CD4-positive, alpha-beta T cell treated with Interleukin-12 subunit alpha and Interleukin-12 subunit beta, for 1 hour (primary cell): ENCODE data around the gene OR2G6.

Experiments
- DNase-seq: peaks from one replicate; pipeline ENCODE4 v3.0.0-alpha.2; 2020

OR2G6 gene

DNA sequence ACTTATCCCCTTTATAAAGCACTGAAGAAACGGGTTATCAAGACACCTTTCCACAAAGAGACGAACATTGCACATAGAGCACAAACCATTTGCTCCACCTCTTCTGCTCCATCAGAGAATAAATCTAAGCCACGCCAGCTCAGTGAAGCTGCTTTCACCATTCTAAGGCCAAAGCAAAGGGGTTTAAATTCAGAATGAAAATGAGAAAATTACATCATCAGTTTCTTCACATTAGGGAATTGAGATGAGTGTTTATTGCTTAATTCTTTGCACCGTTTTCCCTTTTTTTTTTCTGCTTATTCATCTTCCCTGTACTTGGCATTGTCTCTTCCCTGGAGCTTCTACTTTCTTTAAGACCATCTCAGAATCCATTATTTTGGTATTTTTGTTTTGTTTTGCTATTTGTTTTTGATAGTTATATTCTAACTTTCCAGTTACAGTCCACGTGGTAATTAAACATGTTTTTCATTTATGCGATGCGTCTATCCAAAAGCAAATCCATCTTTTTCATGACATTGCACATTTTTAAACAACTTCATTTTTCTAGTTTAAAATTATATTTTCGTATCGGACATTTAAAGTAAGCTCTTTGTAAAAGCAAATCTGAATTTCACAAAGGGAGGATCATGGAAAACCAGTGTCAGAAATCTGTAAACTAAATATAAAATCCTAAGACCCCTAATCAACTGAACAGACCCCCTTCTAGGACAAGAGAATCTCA, 68.5 kb downstream of the OR2G6 start:
- no peak for DNase-seq
